ENCODE measurements around the gene PIEZO2. TPM values are rescaled to one million over a fixed set of nuclear protein-coding genes. Genes with fewer than 3 reads are reported as not detected.

Gene PIEZO2
- polyA plus RNA-seq, 1 donor (not counting 4 experiments of a cell fraction or from before 2014, with no cell fraction given): not detected

DNA sequence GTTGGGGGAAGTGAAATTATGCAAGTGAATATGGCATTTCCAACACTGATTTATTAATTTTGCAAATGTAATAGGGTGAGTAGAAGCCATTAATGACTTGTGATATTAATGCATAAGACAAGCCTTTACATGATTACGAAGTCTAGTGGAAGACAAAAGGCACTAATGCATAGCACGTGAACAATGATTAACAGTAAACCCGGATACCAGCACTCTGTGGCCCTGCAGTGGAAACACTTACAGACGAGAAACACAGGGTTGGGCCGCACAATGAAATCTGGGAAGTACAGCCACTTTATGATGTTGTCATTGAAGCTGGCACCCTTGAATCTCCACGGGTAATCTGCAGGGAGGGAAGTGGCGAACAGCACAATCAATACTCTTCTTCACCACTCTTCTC is 390.1 kb downstream of the PIEZO2 start:
- H3K4me3 ChIP-seq (ENCODE audit: control insufficient read depth in 2 of 3, extremely low read depth in 1 of 3, insufficient read depth in 2 of 3, low read depth in 1 of 3, low read length in 3 of 3): no peak overlapping the region
- FAIRE-seq (no peak), DNase-seq (ENCODE audit: low read depth, low spot score) (no peak)
- H3K36me3 ChIP-seq (ENCODE audit: control insufficient read depth in 2 of 2, extremely low read depth in 1 of 2, insufficient read depth in 2 of 2, low read length in 2 of 2): no peaks in the 10 kb centered on the region
- no peaks in the 10 kb centered on the region for H4K20me1 ChIP-seq (ENCODE audit: control insufficient read depth, extremely low read depth, insufficient read depth, low read length)
- dilution Hi-C loops (cut with MboI; ENCODE audit: extremely low pct_ligation_motif_present, low sequenced_read_pairs): no loop called here
- peaks cover 9% of the 10 kb centered on the region for H3K4me1 ChIP-seq (ENCODE audit: control insufficient read depth, extremely low read depth, insufficient read depth, low read length)
- no peaks in the 10 kb centered on the region for H3K9me3 ChIP-seq (ENCODE audit: control insufficient read depth, low read depth, low read length)
- H3K9ac ChIP-seq (ENCODE audit: control insufficient read depth, extremely low read depth, insufficient read depth, low read length): no peak overlapping the region
- no peaks in the 10 kb centered on the region for H3K27me3 ChIP-seq (ENCODE audit: control insufficient read depth, extremely low read depth, insufficient read depth, low read length)
- H3K27ac ChIP-seq (ENCODE audit: control insufficient read depth, insufficient read depth, low read length): no peak overlapping the region
- peak overlapping the region; percentile 52 for H3K4me2 ChIP-seq (ENCODE audit: control insufficient read depth, extremely low read depth, insufficient read depth, low read depth, low read length)
- H2AFZ ChIP-seq (ENCODE audit: control insufficient read depth, low read length): peak overlapping the region; percentile 44
- H3K9me1 ChIP-seq (ENCODE audit: control insufficient read depth, extremely low read depth, insufficient read depth, low read length): no peaks in the 10 kb centered on the region
- TF ChIP-seq EZH2 (IDR thresholded peaks at IDR 0.05; ENCODE audit: low read length): no peak
- TF ChIP-seq, protein P1, sequence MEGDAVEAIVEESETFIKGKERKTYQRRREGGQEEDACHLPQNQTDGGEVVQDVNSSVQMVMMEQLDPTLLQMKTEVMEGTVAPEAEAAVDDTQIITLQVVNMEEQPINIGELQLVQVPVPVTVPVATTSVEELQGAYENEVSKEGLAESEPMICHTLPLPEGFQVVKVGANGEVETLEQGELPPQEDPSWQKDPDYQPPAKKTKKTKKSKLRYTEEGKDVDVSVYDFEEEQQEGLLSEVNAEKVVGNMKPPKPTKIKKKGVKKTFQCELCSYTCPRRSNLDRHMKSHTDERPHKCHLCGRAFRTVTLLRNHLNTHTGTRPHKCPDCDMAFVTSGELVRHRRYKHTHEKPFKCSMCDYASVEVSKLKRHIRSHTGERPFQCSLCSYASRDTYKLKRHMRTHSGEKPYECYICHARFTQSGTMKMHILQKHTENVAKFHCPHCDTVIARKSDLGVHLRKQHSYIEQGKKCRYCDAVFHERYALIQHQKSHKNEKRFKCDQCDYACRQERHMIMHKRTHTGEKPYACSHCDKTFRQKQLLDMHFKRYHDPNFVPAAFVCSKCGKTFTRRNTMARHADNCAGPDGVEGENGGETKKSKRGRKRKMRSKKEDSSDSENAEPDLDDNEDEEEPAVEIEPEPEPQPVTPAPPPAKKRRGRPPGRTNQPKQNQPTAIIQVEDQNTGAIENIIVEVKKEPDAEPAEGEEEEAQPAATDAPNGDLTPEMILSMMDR (optimal IDR thresholded peaks at IDR 0.05 in 1 of 3, IDR thresholded peaks at IDR 0.05 in 1 of 3, conservative IDR thresholded peaks at IDR 0.05 in 1 of 3; ENCODE audit: extremely low read depth in 1 of 3, insufficient read depth in 2 of 3, low read length in 3 of 3): no peak
- no peaks in the 10 kb centered on the region for H3K79me2 ChIP-seq (ENCODE audit: control insufficient read depth, insufficient read depth, low read length)

DNA sequence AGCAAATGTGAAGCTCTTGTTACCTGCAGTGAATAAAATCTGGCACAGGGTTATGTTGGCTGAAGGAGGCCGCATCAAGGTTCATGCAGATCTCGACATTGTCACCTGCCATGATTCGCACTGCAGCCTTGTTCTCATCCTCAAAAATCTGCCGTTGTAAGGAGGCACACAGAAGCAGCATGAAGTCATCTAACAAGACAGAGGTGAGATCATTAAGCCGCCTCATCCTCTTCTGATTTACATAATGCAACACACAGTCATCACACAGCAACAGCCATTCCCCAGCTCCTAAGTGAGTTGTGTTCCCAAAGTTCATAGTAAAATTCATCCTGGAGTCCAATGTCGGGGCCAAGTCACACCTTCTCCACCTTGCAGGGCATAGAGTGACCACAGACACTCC is 391.4 kb downstream of the PIEZO2 start:
- no peaks in the 10 kb centered on the region for H3K9me3 ChIP-seq (ENCODE audit: control insufficient read depth, low read depth, low read length)
- no peak overlapping the region for H3K9ac ChIP-seq (ENCODE audit: control insufficient read depth, extremely low read depth, insufficient read depth, low read length)
- H3K9me1 ChIP-seq (ENCODE audit: control insufficient read depth, extremely low read depth, insufficient read depth, low read length): no peaks in the 10 kb centered on the region
- no peaks in the 10 kb centered on the region for H3K79me2 ChIP-seq (ENCODE audit: control insufficient read depth, insufficient read depth, low read length)
- H3K36me3 ChIP-seq (ENCODE audit: control insufficient read depth in 2 of 2, extremely low read depth in 1 of 2, insufficient read depth in 2 of 2, low read length in 2 of 2): no peaks in the 10 kb centered on the region
- dilution Hi-C loops (cut with MboI; ENCODE audit: extremely low pct_ligation_motif_present, low sequenced_read_pairs): no loop called here
- TF ChIP-seq EZH2 (IDR thresholded peaks at IDR 0.05; ENCODE audit: low read length): no peak
- TF ChIP-seq, protein P1 (optimal IDR thresholded peaks at IDR 0.05 in 1 of 3, IDR thresholded peaks at IDR 0.05 in 1 of 3, conservative IDR thresholded peaks at IDR 0.05 in 1 of 3; ENCODE audit: extremely low read depth in 1 of 3, insufficient read depth in 2 of 3, low read length in 3 of 3): no peak
- no peak overlapping the region for H2AFZ ChIP-seq (ENCODE audit: control insufficient read depth, low read length)
- no peaks in the 10 kb centered on the region for H3K27me3 ChIP-seq (ENCODE audit: control insufficient read depth, extremely low read depth, insufficient read depth, low read length)
- no peak overlapping the region for H3K4me2 ChIP-seq (ENCODE audit: control insufficient read depth, extremely low read depth, insufficient read depth, low read depth, low read length)
- DNase-seq (ENCODE audit: low read depth, low spot score): no peak
- H3K4me3 ChIP-seq (ENCODE audit: control insufficient read depth in 2 of 3, extremely low read depth in 1 of 3, insufficient read depth in 2 of 3, low read depth in 1 of 3, low read length in 3 of 3): no peak overlapping the region
- FAIRE-seq: no peak
- H4K20me1 ChIP-seq (ENCODE audit: control insufficient read depth, extremely low read depth, insufficient read depth, low read length): no peaks in the 10 kb centered on the region
- no peak overlapping the region for H3K27ac ChIP-seq (ENCODE audit: control insufficient read depth, insufficient read depth, low read length)
- H3K4me1 ChIP-seq (ENCODE audit: control insufficient read depth, extremely low read depth, insufficient read depth, low read length): peaks cover 9% of the 10 kb centered on the region

All from keratinocyte (primary cell).